HEK293T (cell line): ENCODE results near the gene PCDHB12.

Source experiments
- BHLHE40 ChIP-seq: fragments of 450-650 bp; IDR thresholded peaks from 2 replicates; pipeline ENCODE4 v1.6.1; 2016; ENCODE audit warnings: mild to moderate bottlenecking, moderate library complexity, borderline replicate concordance
- ELF4 ChIP-seq: fragments of 450-650 bp; IDR thresholded peaks from 2 replicates; pipeline ENCODE4 v1.6.1; 2017; ENCODE audit warnings: antibody characterized with exemption
- FOXA1 ChIP-seq: fragments of 450-650 bp; IDR thresholded peaks from 2 replicates; pipeline ENCODE4 v1.6.1; 2016; ENCODE audit warnings: mild to moderate bottlenecking
- FOXM1 ChIP-seq: fragments of 450-650 bp; IDR thresholded peaks from 2 replicates; pipeline ENCODE4 v1.6.1; 2017; ENCODE audit warnings: mild to moderate bottlenecking, borderline replicate concordance
- LEF1 ChIP-seq: fragments of 450-650 bp; IDR thresholded peaks from 2 replicates; pipeline ENCODE4 v1.6.1; 2017; ENCODE audit warnings: mild to moderate bottlenecking, borderline replicate concordance
- PKNOX1 ChIP-seq: fragments of 450-650 bp; IDR thresholded peaks from 2 replicates; pipeline ENCODE4 v1.6.1; 2016
- SP1 ChIP-seq: fragments of 450-650 bp; IDR thresholded peaks from 2 replicates; pipeline ENCODE4 v1.6.1; 2017

- TF ChIP-seq SP1: no peak
- no peak for TF ChIP-seq ELF4
- TF ChIP-seq FOXM1: no peak
- no peak for TF ChIP-seq BHLHE40
- TF ChIP-seq LEF1: no peak
- no peak for TF ChIP-seq PKNOX1
- TF ChIP-seq FOXA1: no peak
Measured at GRCh38 chr5:141186897-141187512, 21.5 kb upstream of the PCDHB12 start, which contains the start of gene PCDHB9.
